ENCODE measurements around the gene SHQ1.

Gene SHQ1

GRCh38 chr3:72768481-72768880, 79.8 kb downstream of the SHQ1 start:
- Histone ChIP-seq H3K4me3 (no peak overlapping the region), H3K27ac (no peak overlapping the region)
- TF ChIP-seq, protein P1, sequence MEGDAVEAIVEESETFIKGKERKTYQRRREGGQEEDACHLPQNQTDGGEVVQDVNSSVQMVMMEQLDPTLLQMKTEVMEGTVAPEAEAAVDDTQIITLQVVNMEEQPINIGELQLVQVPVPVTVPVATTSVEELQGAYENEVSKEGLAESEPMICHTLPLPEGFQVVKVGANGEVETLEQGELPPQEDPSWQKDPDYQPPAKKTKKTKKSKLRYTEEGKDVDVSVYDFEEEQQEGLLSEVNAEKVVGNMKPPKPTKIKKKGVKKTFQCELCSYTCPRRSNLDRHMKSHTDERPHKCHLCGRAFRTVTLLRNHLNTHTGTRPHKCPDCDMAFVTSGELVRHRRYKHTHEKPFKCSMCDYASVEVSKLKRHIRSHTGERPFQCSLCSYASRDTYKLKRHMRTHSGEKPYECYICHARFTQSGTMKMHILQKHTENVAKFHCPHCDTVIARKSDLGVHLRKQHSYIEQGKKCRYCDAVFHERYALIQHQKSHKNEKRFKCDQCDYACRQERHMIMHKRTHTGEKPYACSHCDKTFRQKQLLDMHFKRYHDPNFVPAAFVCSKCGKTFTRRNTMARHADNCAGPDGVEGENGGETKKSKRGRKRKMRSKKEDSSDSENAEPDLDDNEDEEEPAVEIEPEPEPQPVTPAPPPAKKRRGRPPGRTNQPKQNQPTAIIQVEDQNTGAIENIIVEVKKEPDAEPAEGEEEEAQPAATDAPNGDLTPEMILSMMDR (IDR thresholded peaks at IDR 0.05), result no peak
- DNase-seq (ENCODE audit: low spot score), result no peak

- H3K27ac ChIP-seq, result no peak overlapping the region
- DNase-seq (ENCODE audit: low spot score), result no peak
- H3K4me3 ChIP-seq, result no peak overlapping the region
- TF ChIP-seq, protein P1 (IDR thresholded peaks at IDR 0.05), result no peak
These were observed 80.2 kb downstream of the SHQ1 start for GRCh38 chr3:72768006-72768441.

- Histone ChIP-seq H3K27ac (no peak overlapping the region), H3K4me3 (no peak overlapping the region)
- DNase-seq (ENCODE audit: low spot score), result no peak
- TF ChIP-seq, protein P1 (IDR thresholded peaks at IDR 0.05), result no peak
These were observed 81.4 kb downstream of the SHQ1 start for GRCh38 chr3:72766866-72767265.

DNA sequence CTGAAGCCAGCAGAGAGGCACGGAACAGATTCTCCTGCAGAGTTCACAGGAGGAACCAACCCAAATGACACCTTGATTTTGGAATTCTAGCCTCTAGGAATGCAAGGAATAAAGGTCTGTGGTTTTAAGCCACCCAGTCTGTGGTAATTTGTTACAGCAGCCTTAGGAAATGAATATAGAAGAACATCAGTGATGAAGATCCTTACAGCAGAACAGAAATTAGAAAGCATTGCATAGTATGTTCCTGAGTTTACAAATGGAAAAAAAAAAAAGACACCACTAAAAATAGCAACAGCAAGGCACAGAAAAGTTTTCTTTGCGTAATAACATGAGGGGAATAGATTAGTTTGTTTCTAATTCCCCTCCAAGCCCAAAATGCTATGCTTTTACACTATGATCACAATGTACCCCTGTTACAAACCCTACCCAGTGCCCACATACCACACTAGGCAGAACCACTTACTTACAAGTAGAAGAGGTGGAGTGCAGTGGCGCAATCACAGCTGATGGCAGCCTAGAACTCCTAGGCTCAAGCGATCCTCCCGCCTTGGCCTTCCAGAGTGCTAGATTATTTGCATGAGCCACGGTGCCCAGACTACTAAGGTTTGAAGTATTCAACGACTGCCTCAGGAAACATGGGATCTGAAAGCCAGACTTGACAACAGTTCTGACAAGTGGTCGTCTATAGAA, 84.3 kb downstream of the SHQ1 start:
- TF ChIP-seq, protein P1 (IDR thresholded peaks at IDR 0.05), result no peak
- DNase-seq (ENCODE audit: low spot score), result no peak
- H3K27ac ChIP-seq, result no peak overlapping the region
- no peak overlapping the region for H3K4me3 ChIP-seq

GRCh38 chr3:72761410-72761809, 86.8 kb downstream of the SHQ1 start:
- TF ChIP-seq, protein P1 (IDR thresholded peaks at IDR 0.05), result no peak
- Histone ChIP-seq H3K4me3 (no peak overlapping the region), H3K27ac (no peak overlapping the region)
- DNase-seq (ENCODE audit: low spot score), result no peak

GRCh38 chr3:72760225-72760624, 88.0 kb downstream of the SHQ1 start:
- no peak overlapping the region for H3K4me3 ChIP-seq
- H3K27ac ChIP-seq, result no peak overlapping the region
- TF ChIP-seq, protein P1 (IDR thresholded peaks at IDR 0.05), result no peak
- no peak for DNase-seq (ENCODE audit: low spot score)

GRCh38 chr3:72756900-72757299, 91.3 kb downstream of the SHQ1 start:
- H3K27ac ChIP-seq, result no peak overlapping the region
- no peak overlapping the region for H3K4me3 ChIP-seq
- DNase-seq (ENCODE audit: low spot score), result no peak
- TF ChIP-seq, protein P1 (IDR thresholded peaks at IDR 0.05), result no peak

All from coronary artery (tissue), 2 donors.